ENCODE measurements around the gene PRDM15.

PRDM15 gene

GRCh38 chr21:41813226-41813625 lies 65.9 kb downstream of the PRDM15 start:
- H3K9me3 ChIP-seq (ENCODE audit: control insufficient read depth, low read length), result no peaks in the 10 kb centered on the region
- WGBS, 2 experiments (ENCODE audit: insufficient coverage in 2 of 2), result 94 to 99% methylated on average over 10 to 11 of the region's 11 CpGs
- peaks cover 42% of the 10 kb centered on the region for H3K36me3 ChIP-seq (ENCODE audit: control insufficient read depth, insufficient read depth, low read length)
- no peaks in the 10 kb centered on the region for H3K4me1 ChIP-seq (ENCODE audit: control insufficient read depth, insufficient read depth, low read length, poor library complexity, severe bottlenecking)
- H3K4me3 ChIP-seq (ENCODE audit: extremely low read depth, insufficient read depth, low read length, poor library complexity, severe bottlenecking), result no peak overlapping the region
- no peak overlapping the region for H3K27ac ChIP-seq (ENCODE audit: low read depth, low read length, severe bottlenecking)

GRCh38 chr21:41812679-41813078 lies 66.5 kb downstream of the PRDM15 start:
- WGBS, 2 experiments (ENCODE audit: insufficient coverage in 2 of 2), result 93 to 95% methylated on average over 7 to 13 of the region's 13 CpGs
- no peaks in the 10 kb centered on the region for H3K4me1 ChIP-seq (ENCODE audit: control insufficient read depth, insufficient read depth, low read length, poor library complexity, severe bottlenecking)
- H3K36me3 ChIP-seq (ENCODE audit: control insufficient read depth, insufficient read depth, low read length), result peaks cover 42% of the 10 kb centered on the region
- H3K4me3 ChIP-seq (ENCODE audit: extremely low read depth, insufficient read depth, low read length, poor library complexity, severe bottlenecking), result no peak overlapping the region
- H3K27ac ChIP-seq (ENCODE audit: low read depth, low read length, severe bottlenecking), result no peak overlapping the region
- H3K9me3 ChIP-seq (ENCODE audit: control insufficient read depth, low read length), result no peaks in the 10 kb centered on the region

- Histone ChIP-seq H3K27ac (ENCODE audit: low read depth, low read length, severe bottlenecking) (no peak overlapping the region), H3K9me3 (ENCODE audit: control insufficient read depth, low read length) (no peaks in the 10 kb centered on the region), H3K4me1 (ENCODE audit: control insufficient read depth, insufficient read depth, low read length, poor library complexity, severe bottlenecking) (no peaks in the 10 kb centered on the region), H3K36me3 (ENCODE audit: control insufficient read depth, insufficient read depth, low read length) (peaks cover 45% of the 10 kb centered on the region), H3K4me3 (ENCODE audit: extremely low read depth, insufficient read depth, low read length, poor library complexity, severe bottlenecking) (no peak overlapping the region)
- 86 to 92% methylated on average over 5 to 13 of the region's 13 CpGs for WGBS, 2 experiments (ENCODE audit: insufficient coverage in 2 of 2)
Measured at GRCh38 chr21:41810597-41810932, 68.6 kb downstream of the PRDM15 start.

GRCh38 chr21:41809891-41810596 lies 69.1 kb downstream of the PRDM15 start:
- Histone ChIP-seq H3K36me3 (ENCODE audit: control insufficient read depth, insufficient read depth, low read length) (peaks cover 40% of the 10 kb centered on the region), H3K27ac (ENCODE audit: low read depth, low read length, severe bottlenecking) (no peak overlapping the region), H3K4me3 (ENCODE audit: extremely low read depth, insufficient read depth, low read length, poor library complexity, severe bottlenecking) (no peak overlapping the region), H3K9me3 (ENCODE audit: control insufficient read depth, low read length) (no peaks in the 10 kb centered on the region), H3K4me1 (ENCODE audit: control insufficient read depth, insufficient read depth, low read length, poor library complexity, severe bottlenecking) (no peaks in the 10 kb centered on the region)
- WGBS, 2 experiments (ENCODE audit: insufficient coverage in 2 of 2), result 96% methylated on average over 31 to 34 of the region's 34 CpGs

- Histone ChIP-seq H3K27ac (ENCODE audit: low read depth, low read length, severe bottlenecking) (no peak overlapping the region), H3K4me3 (ENCODE audit: extremely low read depth, insufficient read depth, low read length, poor library complexity, severe bottlenecking) (no peak overlapping the region), H3K9me3 (ENCODE audit: control insufficient read depth, low read length) (no peaks in the 10 kb centered on the region), H3K4me1 (ENCODE audit: control insufficient read depth, insufficient read depth, low read length, poor library complexity, severe bottlenecking) (no peaks in the 10 kb centered on the region), H3K36me3 (ENCODE audit: control insufficient read depth, insufficient read depth, low read length) (peaks cover 40% of the 10 kb centered on the region)
- 93 to 94% methylated on average over 19 to 22 of the region's 22 CpGs for WGBS, 2 experiments (ENCODE audit: insufficient coverage in 2 of 2)
Measured at GRCh38 chr21:41808846-41809245, 70.3 kb downstream of the PRDM15 start.

GRCh38 chr21:41808094-41808493 lies 71.0 kb downstream of the PRDM15 start:
- H3K9me3 ChIP-seq (ENCODE audit: control insufficient read depth, low read length), result no peaks in the 10 kb centered on the region
- peaks cover 40% of the 10 kb centered on the region for H3K36me3 ChIP-seq (ENCODE audit: control insufficient read depth, insufficient read depth, low read length)
- WGBS, 2 experiments (ENCODE audit: insufficient coverage in 2 of 2), result 96 to 97% methylated on average over 16 to 18 of the region's 18 CpGs
- no peak overlapping the region for H3K4me3 ChIP-seq (ENCODE audit: extremely low read depth, insufficient read depth, low read length, poor library complexity, severe bottlenecking)
- no peak overlapping the region for H3K27ac ChIP-seq (ENCODE audit: low read depth, low read length, severe bottlenecking)
- H3K4me1 ChIP-seq (ENCODE audit: control insufficient read depth, insufficient read depth, low read length, poor library complexity, severe bottlenecking), result no peaks in the 10 kb centered on the region

- WGBS, 2 experiments (ENCODE audit: insufficient coverage in 2 of 2), result 89 to 95% methylated on average over 3 of the region's 4 CpGs
- H3K4me3 ChIP-seq (ENCODE audit: extremely low read depth, insufficient read depth, low read length, poor library complexity, severe bottlenecking), result no peak overlapping the region
- no peaks in the 10 kb centered on the region for H3K4me1 ChIP-seq (ENCODE audit: control insufficient read depth, insufficient read depth, low read length, poor library complexity, severe bottlenecking)
- H3K27ac ChIP-seq (ENCODE audit: low read depth, low read length, severe bottlenecking), result no peak overlapping the region
- H3K36me3 ChIP-seq (ENCODE audit: control insufficient read depth, insufficient read depth, low read length), result peaks cover 42% of the 10 kb centered on the region
- no peaks in the 10 kb centered on the region for H3K9me3 ChIP-seq (ENCODE audit: control insufficient read depth, low read length)
Measured at GRCh38 chr21:41806773-41807172, 72.4 kb downstream of the PRDM15 start.

GRCh38 chr21:41805643-41806042 lies 73.5 kb downstream of the PRDM15 start:
- 96 to 100% methylated on average over 3 to 4 of the region's 4 CpGs for WGBS, 2 experiments (ENCODE audit: insufficient coverage in 2 of 2)

GRCh38 chr21:41805038-41805437 lies 74.1 kb downstream of the PRDM15 start:
- no peak overlapping the region for H3K27ac ChIP-seq (ENCODE audit: low read depth, low read length, severe bottlenecking)
- H3K4me1 ChIP-seq (ENCODE audit: control insufficient read depth, insufficient read depth, low read length, poor library complexity, severe bottlenecking), result no peaks in the 10 kb centered on the region
- H3K4me3 ChIP-seq (ENCODE audit: extremely low read depth, insufficient read depth, low read length, poor library complexity, severe bottlenecking), result no peak overlapping the region
- H3K9me3 ChIP-seq (ENCODE audit: control insufficient read depth, low read length), result no peaks in the 10 kb centered on the region
- peaks cover 35% of the 10 kb centered on the region for H3K36me3 ChIP-seq (ENCODE audit: control insufficient read depth, insufficient read depth, low read length)
- WGBS, 2 experiments (ENCODE audit: insufficient coverage in 2 of 2), result 98 to 99% methylated on average over 9 of the region's 10 CpGs

More at GRCh38 chr21:41805643-41806042, 73.5 kb downstream of the PRDM15 start:
- H3K4me3 ChIP-seq (ENCODE audit: extremely low read depth, insufficient read depth, low read length, poor library complexity, severe bottlenecking), result no peak overlapping the region
- no peaks in the 10 kb centered on the region for H3K4me1 ChIP-seq (ENCODE audit: control insufficient read depth, insufficient read depth, low read length, poor library complexity, severe bottlenecking)
- H3K9me3 ChIP-seq (ENCODE audit: control insufficient read depth, low read length), result no peaks in the 10 kb centered on the region
- H3K27ac ChIP-seq (ENCODE audit: low read depth, low read length, severe bottlenecking), result no peak overlapping the region
- peaks cover 41% of the 10 kb centered on the region for H3K36me3 ChIP-seq (ENCODE audit: control insufficient read depth, insufficient read depth, low read length)

- Histone ChIP-seq H3K4me1 (ENCODE audit: control insufficient read depth, insufficient read depth, low read length, poor library complexity, severe bottlenecking) (no peaks in the 10 kb centered on the region), H3K36me3 (ENCODE audit: control insufficient read depth, insufficient read depth, low read length) (peaks cover 29% of the 10 kb centered on the region), H3K4me3 (ENCODE audit: extremely low read depth, insufficient read depth, low read length, poor library complexity, severe bottlenecking) (no peak overlapping the region), H3K27ac (ENCODE audit: low read depth, low read length, severe bottlenecking) (no peak overlapping the region), H3K9me3 (ENCODE audit: control insufficient read depth, low read length) (no peaks in the 10 kb centered on the region)
- 94 to 95% methylated on average over 4 to 10 of the region's 10 CpGs for WGBS, 2 experiments (ENCODE audit: insufficient coverage in 2 of 2)
Measured at GRCh38 chr21:41804381-41804780, 74.8 kb downstream of the PRDM15 start.

GRCh38 chr21:41803316-41803715 lies 75.8 kb downstream of the PRDM15 start:
- Histone ChIP-seq H3K4me3 (ENCODE audit: extremely low read depth, insufficient read depth, low read length, poor library complexity, severe bottlenecking) (no peak overlapping the region), H3K9me3 (ENCODE audit: control insufficient read depth, low read length) (no peaks in the 10 kb centered on the region), H3K4me1 (ENCODE audit: control insufficient read depth, insufficient read depth, low read length, poor library complexity, severe bottlenecking) (no peaks in the 10 kb centered on the region), H3K27ac (ENCODE audit: low read depth, low read length, severe bottlenecking) (no peak overlapping the region), H3K36me3 (ENCODE audit: control insufficient read depth, insufficient read depth, low read length) (peaks cover 27% of the 10 kb centered on the region)
- WGBS, 2 experiments (ENCODE audit: insufficient coverage in 2 of 2), result 93 to 95% methylated on average over 12 to 13 of the region's 13 CpGs

Data from mesodermal cell (in vitro differentiated cells).